Endodermal cell (in vitro differentiated cells): ENCODE data around the gene GEN1. TPM values are rescaled to one million over a fixed set of nuclear protein-coding genes. Genes with fewer than 3 reads are reported as not detected.

ENCODE experiments used
- DNase-seq: peaks from one replicate; pipeline ENCODE4 v3.0.0-alpha.2; 2017
- H3K27ac ChIP-seq: 2 replicates; pipeline ENCODE4 v1.5.1; 2013; ENCODE audit warnings: mild to moderate bottlenecking, low read depth, low read length, moderate library complexity
- H3K27me3 ChIP-seq: 2 replicates; pipeline ENCODE4 v1.6.1; 2013; ENCODE audit warnings: mild to moderate bottlenecking, low read length, moderate library complexity; ENCODE audit not compliant: insufficient read depth, control insufficient read depth, poor library complexity, severe bottlenecking
- H3K36me3 ChIP-seq: 2 replicates; pipeline ENCODE4 v1.7.0; 2013; ENCODE audit warnings: mild to moderate bottlenecking, low read length, moderate library complexity; ENCODE audit not compliant: control insufficient read depth, insufficient read depth
- H3K4me1 ChIP-seq: one replicate; pipeline ENCODE4 v1.7.0; 2013; ENCODE audit warnings: low read length; ENCODE audit not compliant: control insufficient read depth, insufficient read depth
- H3K4me3 ChIP-seq: 2 replicates; pipeline ENCODE4 v1.5.1; 2013; ENCODE audit warnings: mild to moderate bottlenecking, low read length, moderate library complexity
- H3K9ac ChIP-seq: 2 replicates; pipeline ENCODE4 v1.6.1; 2013; ENCODE audit warnings: mild to moderate bottlenecking, low read length, moderate library complexity; ENCODE audit not compliant: poor library complexity, severe bottlenecking; ENCODE audit errors: extremely low read depth
- H3K9me3 ChIP-seq: 2 replicates; pipeline ENCODE4 v1.6.1; 2013; ENCODE audit warnings: mild to moderate bottlenecking, low read length, moderate library complexity; ENCODE audit not compliant: control insufficient read depth
- H3K27ac Mint-ChIP-seq: 2 replicates; pipeline ENCODE4 v1.8.0; 2020; ENCODE audit warnings: mixed read lengths
- H3K27me3 Mint-ChIP-seq: 2 replicates; pipeline ENCODE4 v1.8.0; 2021; ENCODE audit warnings: mild to moderate bottlenecking, mixed read lengths; ENCODE audit not compliant: insufficient read depth
- H3K36me3 Mint-ChIP-seq: 2 replicates; pipeline ENCODE4 v1.8.0; 2020; ENCODE audit warnings: low read depth, mixed read lengths
- H3K4me1 Mint-ChIP-seq: 2 replicates; pipeline ENCODE4 v1.8.0; 2020; ENCODE audit warnings: mixed read lengths
- H3K4me3 Mint-ChIP-seq: 2 replicates; pipeline ENCODE4 v1.8.0; 2020; ENCODE audit warnings: mild to moderate bottlenecking, moderate library complexity, mixed read lengths
- H3K9me3 Mint-ChIP-seq: 2 replicates; pipeline ENCODE4 v1.8.0; 2020; ENCODE audit warnings: mild to moderate bottlenecking, mixed read lengths
- CTCF ChIP-seq: fragments of 200-600 bp; sonication (generic); conservative IDR thresholded peaks from 2 replicates; pipeline ENCODE4 v1.5.0; 2021; ENCODE audit warnings: antibody characterized with exemption, mild to moderate bottlenecking
- WGBS, 2 experiments: methylation state at CpG; one replicate each; pipeline versions ENCODE4 v1.1.5 to v1.1.7; 2013; ENCODE audit warnings: missing lambda C conversion rate in 2 of 2, mixed read lengths in 1 of 2; ENCODE audit not compliant: insufficient coverage in 1 of 2, insufficient read length in 1 of 2; 5-methylcytosine and 5-hydroxymethylcytosine counted together
- total RNA-seq, 2 donors: library from RNA; stranded (reverse); fragmentation: NEBNext Ultra II Directional in 1 of 2; extraction: Animal tissue kit (Norgen Biotek cat#: 25700) in 1 of 2; gene quantifications; 2 replicates in 1 of 2; 3 replicates in 1 of 2; pipeline ENCODE4 v1.2.1, GENCODE V29; 2021

GEN1 gene
- total RNA-seq, 2 donors from 2014 or later = 24.5 to 34.5 TPM

- H3K4me1 ChIP-seq = no peaks in the 10 kb centered on the region
- no peaks in the 10 kb centered on the region for H3K9me3 Mint-ChIP-seq
- H3K27ac ChIP-seq = peak overlapping the region; percentile 62
- peaks cover 20% of the 10 kb centered on the region for H3K27me3 Mint-ChIP-seq
- no peaks in the 10 kb centered on the region for H3K36me3 Mint-ChIP-seq
- no peaks in the 10 kb centered on the region for H3K36me3 ChIP-seq
- no peaks in the 10 kb centered on the region for H3K4me1 Mint-ChIP-seq
- no peak overlapping the region for H3K9ac ChIP-seq
- no peak overlapping the region for H3K4me3 Mint-ChIP-seq
- H3K4me3 ChIP-seq = no peak overlapping the region
- no peaks in the 10 kb centered on the region for H3K9me3 ChIP-seq
- WGBS, 2 experiments = 80 to 82% methylated on average over 2 to 5 of the region's 5 CpGs
- no peaks in the 10 kb centered on the region for H3K27me3 ChIP-seq
- TF ChIP-seq CTCF = no peak
- no peak for DNase-seq
- H3K27ac Mint-ChIP-seq = no peak overlapping the region
Measured at GRCh38 chr2:17800219-17800618, 46.3 kb downstream of the GEN1 start.

- Histone ChIP-seq H3K36me3 (no peaks in the 10 kb centered on the region), H3K9me3 (no peaks in the 10 kb centered on the region), H3K9ac (no peak overlapping the region), H3K27ac (peak overlapping the region; percentile 1), H3K27me3 (no peaks in the 10 kb centered on the region), H3K4me1 (no peaks in the 10 kb centered on the region), H3K4me3 (no peak overlapping the region)
- Mint-ChIP-seq H3K4me1 (no peaks in the 10 kb centered on the region), H3K27me3 (peaks cover 15% of the 10 kb centered on the region), H3K4me3 (no peak overlapping the region), H3K27ac (no peak overlapping the region), H3K36me3 (no peaks in the 10 kb centered on the region), H3K9me3 (no peaks in the 10 kb centered on the region)
- 91 to 100% methylated on average over 1 of the region's 1 CpG for WGBS, 2 experiments
- DNase-seq = no peak
- TF ChIP-seq CTCF = no peak
Measured at GRCh38 chr2:17800693-17801458, 46.9 kb downstream of the GEN1 start.

GRCh38 chr2:17803497-17803896, 49.6 kb downstream of the GEN1 start:
- H3K4me3 ChIP-seq = no peak overlapping the region
- 85% methylated on average over 3 of the region's 3 CpGs; no CpG with 5 or more reads in 1 of the 2 experiments for WGBS, 2 experiments
- no peak overlapping the region for H3K27ac Mint-ChIP-seq
- no peaks in the 10 kb centered on the region for H3K36me3 Mint-ChIP-seq
- no peak overlapping the region for H3K4me3 Mint-ChIP-seq
- no peak overlapping the region for H3K27ac ChIP-seq
- H3K27me3 ChIP-seq = no peaks in the 10 kb centered on the region
- no peak for DNase-seq
- no peaks in the 10 kb centered on the region for H3K36me3 ChIP-seq
- H3K9me3 Mint-ChIP-seq = no peaks in the 10 kb centered on the region
- H3K27me3 Mint-ChIP-seq = peaks cover 7% of the 10 kb centered on the region
- H3K4me1 ChIP-seq = no peaks in the 10 kb centered on the region
- no peaks in the 10 kb centered on the region for H3K4me1 Mint-ChIP-seq
- H3K9ac ChIP-seq = no peak overlapping the region
- TF ChIP-seq CTCF = no peak
- no peaks in the 10 kb centered on the region for H3K9me3 ChIP-seq
